ENCODE results near the gene TPRG1.
"Not testable (repeated sequence)": the region's sequence is repeated elsewhere in the genome, so short reads cannot be mapped to it uniquely, and the experiment has no call there.

The TPRG1 gene

DNA sequence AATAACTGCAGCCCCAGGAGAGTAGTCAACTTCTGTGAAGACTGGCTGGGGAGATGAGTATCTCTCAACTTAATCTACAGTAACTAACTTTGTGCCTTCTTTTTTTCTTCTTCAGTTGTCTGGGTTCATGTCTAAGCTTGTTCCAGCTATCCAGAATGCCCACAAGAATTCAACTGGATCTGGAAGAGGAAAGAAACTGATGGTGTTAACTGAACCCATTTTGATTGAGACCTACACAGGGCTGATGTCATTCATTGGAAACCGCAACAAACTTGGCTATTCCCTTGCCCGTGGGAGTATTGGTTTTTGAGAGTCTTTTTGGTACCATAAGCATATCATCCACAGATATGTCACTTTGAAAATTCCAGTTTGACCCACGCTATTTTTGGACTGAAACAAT lies 148.7 kb downstream of the TPRG1 start:
- Histone ChIP-seq H3K4me3 (ENCODE audit: low read length in 2 of 2) (no peak overlapping the region), H3K27ac (ENCODE audit: low read depth in 2 of 2, low read length in 2 of 2) (no peak overlapping the region), H3K36me3 (ENCODE audit: control insufficient read depth in 2 of 2, insufficient read depth in 2 of 2, low read length in 2 of 2) (no peaks in the 10 kb centered on the region), H3K9me3 (ENCODE audit: control insufficient read depth in 2 of 2, low read length in 2 of 2) (no peaks in the 10 kb centered on the region), H3K27me3 (ENCODE audit: control insufficient read depth in 2 of 2, insufficient read depth in 2 of 2, low read length in 2 of 2) (no peaks in the 10 kb centered on the region), H3K9ac (ENCODE audit: low read depth in 1 of 2, low read length in 2 of 2) (no peak overlapping the region), H3K4me1 (ENCODE audit: control insufficient read depth in 2 of 2, insufficient read depth in 2 of 2, low read length in 2 of 2) (peaks cover 6 to 35% of the 10 kb centered on the region in 2 donors)

DNA sequence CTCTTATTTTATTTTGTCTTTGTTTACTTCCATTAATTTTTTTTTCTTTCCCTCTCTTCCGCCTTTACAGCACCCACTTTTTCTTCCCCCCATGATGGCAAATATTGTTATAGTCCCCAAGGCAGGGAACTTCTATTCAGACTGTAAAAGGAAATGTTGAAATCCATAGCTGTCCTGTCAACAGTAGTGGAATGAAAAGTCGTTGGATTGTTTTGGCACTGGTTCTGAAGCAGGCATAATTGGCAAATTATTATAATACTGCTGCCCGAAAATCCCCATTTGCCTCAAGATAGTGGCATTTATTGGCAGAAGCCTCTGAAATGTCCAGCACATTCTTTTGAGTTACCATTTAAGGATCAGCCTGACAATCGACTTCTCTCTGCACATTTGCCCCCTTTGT lies 150.6 kb downstream of the TPRG1 start:
- H3K27ac ChIP-seq (ENCODE audit: low read depth in 2 of 2, low read length in 2 of 2) = no peak overlapping the region
- no peaks in the 10 kb centered on the region for H3K9me3 ChIP-seq (ENCODE audit: control insufficient read depth in 2 of 2, low read length in 2 of 2)
- no peaks in the 10 kb centered on the region for H3K27me3 ChIP-seq (ENCODE audit: control insufficient read depth in 2 of 2, insufficient read depth in 2 of 2, low read length in 2 of 2)
- H3K4me3 ChIP-seq (ENCODE audit: low read length in 2 of 2) = no peak overlapping the region
- no peaks in the 10 kb centered on the region for H3K36me3 ChIP-seq (ENCODE audit: control insufficient read depth in 2 of 2, insufficient read depth in 2 of 2, low read length in 2 of 2)
- peaks cover 3 to 21% of the 10 kb centered on the region in 2 donors for H3K4me1 ChIP-seq (ENCODE audit: control insufficient read depth in 2 of 2, insufficient read depth in 2 of 2, low read length in 2 of 2)
- H3K9ac ChIP-seq (ENCODE audit: low read depth in 1 of 2, low read length in 2 of 2) = no peak overlapping the region

DNA sequence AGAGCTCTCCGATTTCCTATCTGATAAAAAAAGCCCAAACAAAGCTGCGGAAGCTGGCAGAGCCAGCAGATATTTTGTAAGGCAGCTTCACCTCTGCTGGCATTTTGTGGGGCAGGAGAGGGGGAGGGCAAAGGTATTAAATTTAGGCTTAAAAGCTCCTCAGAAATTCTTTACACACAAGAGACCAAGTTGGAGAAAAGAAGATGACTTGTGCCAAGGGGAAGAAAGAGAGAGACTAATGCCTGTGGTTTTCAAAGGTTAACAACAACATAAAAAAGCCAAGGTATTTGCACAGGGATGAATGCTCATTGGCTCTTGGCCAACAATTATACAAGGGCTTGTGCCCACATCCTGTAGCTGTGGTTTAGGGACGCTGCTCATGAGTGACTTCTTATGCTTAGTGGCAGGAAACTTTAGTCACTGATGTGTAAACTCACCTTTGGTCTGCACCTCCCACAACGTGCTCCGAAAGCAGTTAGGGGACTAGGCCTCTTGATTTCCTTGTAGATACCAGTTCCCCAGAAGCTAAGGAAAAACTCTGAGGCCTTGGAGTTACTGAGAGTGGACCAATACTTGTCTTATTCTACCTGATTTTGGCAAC lies 152.9 kb downstream of the TPRG1 start:
- H3K9me3 ChIP-seq (ENCODE audit: control insufficient read depth in 2 of 2, low read length in 2 of 2) = no peaks in the 10 kb centered on the region
- H3K4me3 ChIP-seq (ENCODE audit: low read length in 2 of 2) = no peak overlapping the region
- H3K9ac ChIP-seq (ENCODE audit: low read depth in 1 of 2, low read length in 2 of 2) = no peak overlapping the region
- peaks cover 3 to 21% of the 10 kb centered on the region in 2 donors for H3K4me1 ChIP-seq (ENCODE audit: control insufficient read depth in 2 of 2, insufficient read depth in 2 of 2, low read length in 2 of 2)
- H3K27ac ChIP-seq (ENCODE audit: low read depth in 2 of 2, low read length in 2 of 2) = peak overlapping the region; percentile 85 to 94
- H3K36me3 ChIP-seq (ENCODE audit: control insufficient read depth in 2 of 2, insufficient read depth in 2 of 2, low read length in 2 of 2) = no peaks in the 10 kb centered on the region
- H3K27me3 ChIP-seq (ENCODE audit: control insufficient read depth in 2 of 2, insufficient read depth in 2 of 2, low read length in 2 of 2) = no peaks in the 10 kb centered on the region

DNA sequence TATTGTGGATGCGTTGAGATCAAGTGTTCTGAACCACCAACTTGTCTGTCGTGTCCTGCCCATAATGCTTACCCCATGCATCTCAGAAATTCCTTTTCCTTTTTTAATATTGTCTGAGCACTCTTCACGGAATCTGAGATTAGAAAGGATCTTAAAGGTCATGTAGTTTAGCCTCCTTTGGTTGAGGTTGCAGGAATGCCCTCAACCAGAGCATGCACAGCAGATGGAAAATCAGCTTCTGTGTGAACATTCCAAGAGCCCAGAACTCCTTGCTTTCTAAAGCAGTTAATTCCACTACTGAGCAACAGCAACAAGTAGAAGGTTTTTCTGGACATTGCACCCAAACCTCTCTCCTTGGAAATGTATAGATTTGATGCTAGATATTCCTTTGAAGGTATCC lies 153.7 kb downstream of the TPRG1 start:
- Histone ChIP-seq H3K9me3 (ENCODE audit: control insufficient read depth in 2 of 2, low read length in 2 of 2) (no peaks in the 10 kb centered on the region), H3K27me3 (ENCODE audit: control insufficient read depth in 2 of 2, insufficient read depth in 2 of 2, low read length in 2 of 2) (no peaks in the 10 kb centered on the region), H3K4me3 (ENCODE audit: low read length in 2 of 2) (no peak overlapping the region), H3K9ac (ENCODE audit: low read depth in 1 of 2, low read length in 2 of 2) (no peak overlapping the region), H3K4me1 (ENCODE audit: control insufficient read depth in 2 of 2, insufficient read depth in 2 of 2, low read length in 2 of 2) (peaks cover 3 to 21% of the 10 kb centered on the region in 2 donors), H3K27ac (ENCODE audit: low read depth in 2 of 2, low read length in 2 of 2) (peak overlapping the region; percentile 85 to 94), H3K36me3 (ENCODE audit: control insufficient read depth in 2 of 2, insufficient read depth in 2 of 2, low read length in 2 of 2) (no peaks in the 10 kb centered on the region)

DNA sequence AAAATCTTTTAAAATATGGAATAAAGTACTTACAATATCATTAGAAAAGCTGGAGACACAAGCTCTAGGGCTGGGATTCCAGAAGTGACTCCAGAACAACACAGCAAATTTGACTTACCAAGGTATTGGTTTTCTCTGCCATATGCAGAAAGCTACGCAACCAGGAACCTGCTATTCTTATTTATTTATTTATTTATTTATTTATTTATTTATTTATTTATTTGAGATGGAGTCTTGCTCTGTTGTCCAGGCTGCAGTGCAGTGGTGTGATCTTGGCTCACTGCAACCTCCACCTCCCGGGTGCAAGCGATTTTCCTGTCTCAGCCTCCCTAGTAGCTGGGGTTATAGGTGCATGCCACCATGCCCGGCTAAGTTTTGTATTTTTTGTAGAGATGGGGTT lies 157.9 kb downstream of the TPRG1 start:
- not testable (repeated sequence) for H3K4me1 ChIP-seq (ENCODE audit: control insufficient read depth in 2 of 2, insufficient read depth in 2 of 2, low read length in 2 of 2); H3K9me3 ChIP-seq (ENCODE audit: control insufficient read depth in 2 of 2, low read length in 2 of 2); H3K9ac ChIP-seq (ENCODE audit: low read depth in 1 of 2, low read length in 2 of 2); H3K27me3 ChIP-seq (ENCODE audit: control insufficient read depth in 2 of 2, insufficient read depth in 2 of 2, low read length in 2 of 2); H3K36me3 ChIP-seq (ENCODE audit: control insufficient read depth in 2 of 2, insufficient read depth in 2 of 2, low read length in 2 of 2); H3K4me3 ChIP-seq (ENCODE audit: low read length in 2 of 2); H3K27ac ChIP-seq (ENCODE audit: low read depth in 2 of 2, low read length in 2 of 2)

DNA sequence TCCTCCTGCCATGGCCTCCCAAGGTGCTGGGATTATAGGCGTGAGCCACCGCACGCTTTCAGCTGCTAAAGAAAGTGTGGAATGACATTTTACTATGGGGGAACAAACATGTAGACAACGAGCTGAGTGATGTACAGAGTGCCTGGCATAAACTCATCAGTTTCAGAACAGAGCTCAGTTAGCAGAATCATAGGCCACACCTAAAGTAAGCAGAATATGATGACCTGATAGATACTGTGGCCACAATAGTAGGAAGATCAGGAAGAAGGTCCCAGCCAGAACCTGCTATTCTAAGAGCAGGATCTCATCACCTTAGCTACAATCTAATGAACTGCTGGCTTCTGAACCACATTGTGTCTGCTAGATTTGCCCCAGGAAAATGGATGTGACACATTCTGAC lies 158.3 kb downstream of the TPRG1 start:
- no peaks in the 10 kb centered on the region for H3K36me3 ChIP-seq (ENCODE audit: control insufficient read depth in 2 of 2, insufficient read depth in 2 of 2, low read length in 2 of 2)
- no peaks in the 10 kb centered on the region for H3K9me3 ChIP-seq (ENCODE audit: control insufficient read depth in 2 of 2, low read length in 2 of 2)
- no peak overlapping the region for H3K9ac ChIP-seq (ENCODE audit: low read depth in 1 of 2, low read length in 2 of 2)
- H3K27ac ChIP-seq (ENCODE audit: low read depth in 2 of 2, low read length in 2 of 2) = no peak overlapping the region
- H3K27me3 ChIP-seq (ENCODE audit: control insufficient read depth in 2 of 2, insufficient read depth in 2 of 2, low read length in 2 of 2) = no peaks in the 10 kb centered on the region
- no peak overlapping the region for H3K4me3 ChIP-seq (ENCODE audit: low read length in 2 of 2)
- peaks cover 3 to 6% of the 10 kb centered on the region in 2 donors for H3K4me1 ChIP-seq (ENCODE audit: control insufficient read depth in 2 of 2, insufficient read depth in 2 of 2, low read length in 2 of 2)

DNA sequence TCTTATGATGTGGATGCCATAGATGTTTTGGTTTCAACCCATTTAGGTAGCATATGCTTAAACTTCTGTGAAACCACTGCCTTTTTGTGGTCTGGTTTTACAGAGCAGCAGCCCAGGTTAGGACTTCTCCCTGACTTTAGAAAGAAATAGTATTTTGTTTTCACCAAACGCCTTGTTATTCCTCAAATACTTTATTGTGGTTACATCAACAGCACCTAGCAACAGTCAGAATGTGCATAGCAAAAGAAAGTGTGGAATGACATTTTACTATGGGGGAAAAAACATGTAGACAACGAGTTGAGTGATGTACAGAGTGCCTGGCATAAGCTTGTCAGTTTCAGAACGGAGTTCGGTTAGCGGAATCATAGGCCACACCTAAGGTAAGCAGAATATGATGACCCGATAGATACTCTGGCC lies 159.2 kb downstream of the TPRG1 start:
- Histone ChIP-seq H3K9me3 (ENCODE audit: control insufficient read depth in 2 of 2, low read length in 2 of 2) (no peaks in the 10 kb centered on the region), H3K4me1 (ENCODE audit: control insufficient read depth in 2 of 2, insufficient read depth in 2 of 2, low read length in 2 of 2) (no peaks in the 10 kb centered on the region), H3K27me3 (ENCODE audit: control insufficient read depth in 2 of 2, insufficient read depth in 2 of 2, low read length in 2 of 2) (no peaks in the 10 kb centered on the region), H3K27ac (ENCODE audit: low read depth in 2 of 2, low read length in 2 of 2) (no peak overlapping the region), H3K4me3 (ENCODE audit: low read length in 2 of 2) (no peak overlapping the region), H3K36me3 (ENCODE audit: control insufficient read depth in 2 of 2, insufficient read depth in 2 of 2, low read length in 2 of 2) (no peaks in the 10 kb centered on the region), H3K9ac (ENCODE audit: low read depth in 1 of 2, low read length in 2 of 2) (no peak overlapping the region)

DNA sequence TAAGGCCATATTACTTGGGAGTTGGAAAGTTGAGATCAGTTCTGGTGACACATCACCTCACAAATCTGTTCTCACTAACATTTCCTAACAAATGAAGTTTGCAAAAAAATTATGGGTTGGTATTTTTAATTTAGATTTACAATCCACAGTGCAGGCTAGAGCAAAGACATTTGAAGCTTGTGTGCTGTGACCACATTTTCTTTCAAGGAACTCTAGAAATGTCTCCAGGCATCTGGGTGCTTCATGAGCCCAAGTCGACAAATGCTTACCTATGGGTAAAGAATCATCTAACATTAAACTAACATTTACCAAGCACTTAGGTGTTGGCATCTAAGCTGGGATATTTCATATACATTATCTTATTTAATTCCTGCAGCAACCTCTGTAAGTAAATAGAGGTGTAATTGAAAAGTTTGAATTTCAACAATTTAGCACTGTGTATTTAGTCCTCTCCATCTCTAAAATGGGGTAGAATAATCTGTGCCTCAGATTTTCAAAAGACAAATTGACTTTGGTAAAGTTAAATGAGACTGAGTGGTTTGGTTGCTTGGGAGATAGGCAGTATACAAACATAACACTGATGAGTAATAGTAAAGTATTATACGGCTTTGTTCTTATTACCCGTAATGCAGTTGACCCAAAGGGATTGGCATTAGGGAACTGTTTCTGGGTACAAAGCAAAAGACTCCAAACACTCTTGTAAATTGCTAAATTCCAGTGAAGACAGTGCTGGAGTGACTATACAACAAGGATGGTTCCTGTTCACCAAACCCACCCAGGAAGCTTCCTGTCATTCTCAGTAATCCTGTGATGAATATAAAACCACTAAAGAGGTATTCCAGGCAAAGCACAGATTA lies 162.5 kb downstream of the TPRG1 start:
- no peak overlapping the region for H3K4me3 ChIP-seq (ENCODE audit: low read length in 2 of 2)
- H3K9ac ChIP-seq (ENCODE audit: low read depth in 1 of 2, low read length in 2 of 2) = no peak overlapping the region
- no peak overlapping the region for H3K27ac ChIP-seq (ENCODE audit: low read depth in 2 of 2, low read length in 2 of 2)
- no peaks in the 10 kb centered on the region for H3K36me3 ChIP-seq (ENCODE audit: control insufficient read depth in 2 of 2, insufficient read depth in 2 of 2, low read length in 2 of 2)
- no peaks in the 10 kb centered on the region for H3K4me1 ChIP-seq (ENCODE audit: control insufficient read depth in 2 of 2, insufficient read depth in 2 of 2, low read length in 2 of 2)
- no peaks in the 10 kb centered on the region for H3K9me3 ChIP-seq (ENCODE audit: control insufficient read depth in 2 of 2, low read length in 2 of 2)
- H3K27me3 ChIP-seq (ENCODE audit: control insufficient read depth in 2 of 2, insufficient read depth in 2 of 2, low read length in 2 of 2) = no peaks in the 10 kb centered on the region

DNA sequence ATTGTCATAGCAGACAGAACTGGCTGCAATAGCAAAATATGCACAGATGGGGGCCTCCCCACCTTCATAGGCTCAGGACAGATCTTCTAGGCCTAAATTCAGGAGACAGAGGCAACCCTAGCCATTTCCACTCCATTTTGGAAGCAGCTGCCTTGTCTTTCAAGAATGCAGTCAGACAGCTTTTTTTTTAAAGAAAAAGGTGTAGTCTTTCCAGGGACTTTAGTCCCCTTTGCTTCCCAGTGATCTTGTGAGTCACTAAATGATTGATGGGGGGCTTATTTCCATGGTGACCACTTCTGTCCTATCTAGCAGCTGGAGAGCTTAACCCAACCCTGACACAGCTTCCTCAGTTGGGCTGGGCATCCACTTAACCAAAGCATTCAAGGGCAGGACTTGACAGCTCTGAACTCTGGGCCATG lies 165.9 kb downstream of the TPRG1 start:
- H3K4me3 ChIP-seq (ENCODE audit: low read length in 2 of 2) = no peak overlapping the region
- H3K9ac ChIP-seq (ENCODE audit: low read depth in 1 of 2, low read length in 2 of 2) = no peak overlapping the region
- no peaks in the 10 kb centered on the region for H3K27me3 ChIP-seq (ENCODE audit: control insufficient read depth in 2 of 2, insufficient read depth in 2 of 2, low read length in 2 of 2)
- no peaks in the 10 kb centered on the region for H3K9me3 ChIP-seq (ENCODE audit: control insufficient read depth in 2 of 2, low read length in 2 of 2)
- H3K4me1 ChIP-seq (ENCODE audit: control insufficient read depth in 2 of 2, insufficient read depth in 2 of 2, low read length in 2 of 2) = no peaks in the 10 kb centered on the region
- no peaks in the 10 kb centered on the region for H3K36me3 ChIP-seq (ENCODE audit: control insufficient read depth in 2 of 2, insufficient read depth in 2 of 2, low read length in 2 of 2)
- H3K27ac ChIP-seq (ENCODE audit: low read depth in 2 of 2, low read length in 2 of 2) = no peak overlapping the region

DNA sequence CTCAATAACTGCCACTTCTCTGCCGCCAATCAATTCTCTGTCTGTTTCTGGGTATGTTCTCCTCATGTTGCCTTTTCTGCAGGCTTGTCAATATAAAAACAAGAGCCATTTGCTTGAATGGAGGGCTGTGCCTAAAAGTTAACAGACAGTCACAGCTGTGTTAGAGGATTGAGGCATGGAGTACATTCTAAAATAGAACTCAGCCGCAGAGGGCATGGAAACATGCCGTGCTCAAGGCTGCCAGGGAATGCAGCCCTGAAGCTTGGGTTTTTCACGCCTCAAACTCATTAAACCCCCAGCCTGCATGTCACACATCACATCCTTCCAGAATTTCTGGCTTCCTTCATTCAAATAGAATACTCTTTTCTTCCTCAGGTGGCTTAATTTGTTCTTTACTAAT lies 166.6 kb downstream of the TPRG1 start:
- Histone ChIP-seq H3K4me1 (ENCODE audit: control insufficient read depth in 2 of 2, insufficient read depth in 2 of 2, low read length in 2 of 2) (no peaks in the 10 kb centered on the region), H3K27me3 (ENCODE audit: control insufficient read depth in 2 of 2, insufficient read depth in 2 of 2, low read length in 2 of 2) (no peaks in the 10 kb centered on the region), H3K36me3 (ENCODE audit: control insufficient read depth in 2 of 2, insufficient read depth in 2 of 2, low read length in 2 of 2) (no peaks in the 10 kb centered on the region), H3K9ac (ENCODE audit: low read depth in 1 of 2, low read length in 2 of 2) (no peak overlapping the region), H3K27ac (ENCODE audit: low read depth in 2 of 2, low read length in 2 of 2) (no peak overlapping the region), H3K4me3 (ENCODE audit: low read length in 2 of 2) (no peak overlapping the region), H3K9me3 (ENCODE audit: control insufficient read depth in 2 of 2, low read length in 2 of 2) (no peaks in the 10 kb centered on the region)
